ENCODE results near the gene EIF4G3. TPM values are rescaled to one million over a fixed set of nuclear protein-coding genes. Genes with fewer than 3 reads are reported as not detected.

Gene EIF4G3
- total and polyA plus RNA-seq, 9 of the 15 experiments (the other 6 are each of a cell fraction or from before 2014, with no cell fraction given): 6.7 to 40.5 (median 32.1) TPM

DNA sequence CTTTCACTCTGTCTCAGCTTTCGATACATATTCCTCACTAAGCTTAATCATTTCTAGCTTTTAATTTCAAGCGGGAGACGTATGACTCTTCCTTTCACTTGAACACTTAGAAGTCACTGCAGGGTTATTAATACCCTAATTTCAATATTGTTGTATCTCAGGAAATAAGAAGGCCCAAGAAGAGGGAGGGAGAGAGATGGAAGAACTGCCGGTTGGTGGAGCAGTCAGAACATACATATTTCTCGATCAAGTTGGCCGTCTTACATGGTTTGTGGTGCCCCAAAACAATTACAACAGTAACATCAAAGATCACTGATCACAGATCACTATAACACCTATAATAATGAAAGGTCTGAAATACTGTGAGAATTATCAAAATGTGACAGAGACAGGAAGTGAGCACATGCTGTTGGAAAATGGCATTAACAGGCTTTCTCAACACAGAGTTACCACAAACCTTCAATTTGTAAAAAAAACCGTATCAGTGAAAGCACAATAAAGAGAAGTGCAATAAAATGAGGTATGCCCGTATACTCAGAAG is 244.2 kb downstream of the EIF4G3 start (continued):
- no peak for TF ChIP-seq ZNF280B (CRISPR knock-in tag; IDR thresholded peaks at IDR 0.05)
- TF ChIP-seq NFRKB (IDR thresholded peaks at IDR 0.05; ENCODE audit: low read depth): no peak
- TF ChIP-seq IRF2 (CRISPR knock-in tag; IDR thresholded peaks at IDR 0.05): no peak

GRCh38 chr1:20931930-20932436 is 244.7 kb downstream of the EIF4G3 start:
- 69% methylated on average over 2 of the region's 2 CpGs for WGBS (ENCODE audit: insufficient coverage, low coverage, missing lambda C conversion rate)
- BruUV-seq (replicated peaks): no TSS peak
- ChIA-PET POLR2A (no interaction called here), CTCF (ENCODE audit: low intra/inter-chr PET ratio) (no interaction called here)
- Histone ChIP-seq H3K4me3 (no peak overlapping the region), H4K20me1 (replicated peaks; ENCODE audit: control insufficient read depth, insufficient read depth, low read length) (no peaks in the 10 kb centered on the region), H3K27ac (ENCODE audit: extremely low read depth, low read depth, low read length) (no peak overlapping the region), H3K9me3 (replicated peaks; ENCODE audit: control insufficient read depth, insufficient read depth, low read depth, low read length) (no peaks in the 10 kb centered on the region), H3K4me2 (ENCODE audit: insufficient read depth, low read length) (no peak overlapping the region), H3K36me3 (ENCODE audit: control insufficient read depth, insufficient read depth, low read length) (no peaks in the 10 kb centered on the region), H3K27me3 (ENCODE audit: control insufficient read depth in 2 of 2, insufficient read depth in 2 of 2, low read length in 2 of 2) (no peaks in the 10 kb centered on the region), H3K9me1 (ENCODE audit: control insufficient read depth, insufficient read depth, low read length) (no peaks in the 10 kb centered on the region), H2AFZ (ENCODE audit: low read depth, low read length) (no peak overlapping the region), H3K4me1 (replicated peaks in 1 of 2; ENCODE audit: control insufficient read depth in 2 of 2, insufficient read depth in 2 of 2, low read length in 2 of 2) (no peaks in the 10 kb centered on the region), H3K9ac (ENCODE audit: insufficient read depth in 1 of 2, low read depth in 2 of 2, low read length in 2 of 2) (no peak overlapping the region), H3K79me2 (ENCODE audit: control insufficient read depth, insufficient read depth, low read length) (no peaks in the 10 kb centered on the region)
- FAIRE-seq (no peak), DNase-seq (ENCODE audit: extremely low read depth in 1 of 4, low spot score in 3 of 4) (no peak), ATAC-seq (no peak)
- intact Hi-C loops (cut with micrococcal nuclease) (no loop called here), in situ Hi-C loops (cut with MboI) (no loop called here)
- TF ChIP-seq, protein P1, sequence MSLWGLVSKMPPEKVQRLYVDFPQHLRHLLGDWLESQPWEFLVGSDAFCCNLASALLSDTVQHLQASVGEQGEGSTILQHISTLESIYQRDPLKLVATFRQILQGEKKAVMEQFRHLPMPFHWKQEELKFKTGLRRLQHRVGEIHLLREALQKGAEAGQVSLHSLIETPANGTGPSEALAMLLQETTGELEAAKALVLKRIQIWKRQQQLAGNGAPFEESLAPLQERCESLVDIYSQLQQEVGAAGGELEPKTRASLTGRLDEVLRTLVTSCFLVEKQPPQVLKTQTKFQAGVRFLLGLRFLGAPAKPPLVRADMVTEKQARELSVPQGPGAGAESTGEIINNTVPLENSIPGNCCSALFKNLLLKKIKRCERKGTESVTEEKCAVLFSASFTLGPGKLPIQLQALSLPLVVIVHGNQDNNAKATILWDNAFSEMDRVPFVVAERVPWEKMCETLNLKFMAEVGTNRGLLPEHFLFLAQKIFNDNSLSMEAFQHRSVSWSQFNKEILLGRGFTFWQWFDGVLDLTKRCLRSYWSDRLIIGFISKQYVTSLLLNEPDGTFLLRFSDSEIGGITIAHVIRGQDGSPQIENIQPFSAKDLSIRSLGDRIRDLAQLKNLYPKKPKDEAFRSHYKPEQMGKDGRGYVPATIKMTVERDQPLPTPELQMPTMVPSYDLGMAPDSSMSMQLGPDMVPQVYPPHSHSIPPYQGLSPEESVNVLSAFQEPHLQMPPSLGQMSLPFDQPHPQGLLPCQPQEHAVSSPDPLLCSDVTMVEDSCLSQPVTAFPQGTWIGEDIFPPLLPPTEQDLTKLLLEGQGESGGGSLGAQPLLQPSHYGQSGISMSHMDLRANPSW (CRISPR knock-in tag; IDR thresholded peaks at IDR 0.05): no peak
- no peak for TF ChIP-seq ZNF324 (CRISPR knock-in tag; IDR thresholded peaks at IDR 0.05)
- TF ChIP-seq ZNF316 (IDR thresholded peaks at IDR 0.05): peak; percentile 77
- TF ChIP-seq, protein P2, sequence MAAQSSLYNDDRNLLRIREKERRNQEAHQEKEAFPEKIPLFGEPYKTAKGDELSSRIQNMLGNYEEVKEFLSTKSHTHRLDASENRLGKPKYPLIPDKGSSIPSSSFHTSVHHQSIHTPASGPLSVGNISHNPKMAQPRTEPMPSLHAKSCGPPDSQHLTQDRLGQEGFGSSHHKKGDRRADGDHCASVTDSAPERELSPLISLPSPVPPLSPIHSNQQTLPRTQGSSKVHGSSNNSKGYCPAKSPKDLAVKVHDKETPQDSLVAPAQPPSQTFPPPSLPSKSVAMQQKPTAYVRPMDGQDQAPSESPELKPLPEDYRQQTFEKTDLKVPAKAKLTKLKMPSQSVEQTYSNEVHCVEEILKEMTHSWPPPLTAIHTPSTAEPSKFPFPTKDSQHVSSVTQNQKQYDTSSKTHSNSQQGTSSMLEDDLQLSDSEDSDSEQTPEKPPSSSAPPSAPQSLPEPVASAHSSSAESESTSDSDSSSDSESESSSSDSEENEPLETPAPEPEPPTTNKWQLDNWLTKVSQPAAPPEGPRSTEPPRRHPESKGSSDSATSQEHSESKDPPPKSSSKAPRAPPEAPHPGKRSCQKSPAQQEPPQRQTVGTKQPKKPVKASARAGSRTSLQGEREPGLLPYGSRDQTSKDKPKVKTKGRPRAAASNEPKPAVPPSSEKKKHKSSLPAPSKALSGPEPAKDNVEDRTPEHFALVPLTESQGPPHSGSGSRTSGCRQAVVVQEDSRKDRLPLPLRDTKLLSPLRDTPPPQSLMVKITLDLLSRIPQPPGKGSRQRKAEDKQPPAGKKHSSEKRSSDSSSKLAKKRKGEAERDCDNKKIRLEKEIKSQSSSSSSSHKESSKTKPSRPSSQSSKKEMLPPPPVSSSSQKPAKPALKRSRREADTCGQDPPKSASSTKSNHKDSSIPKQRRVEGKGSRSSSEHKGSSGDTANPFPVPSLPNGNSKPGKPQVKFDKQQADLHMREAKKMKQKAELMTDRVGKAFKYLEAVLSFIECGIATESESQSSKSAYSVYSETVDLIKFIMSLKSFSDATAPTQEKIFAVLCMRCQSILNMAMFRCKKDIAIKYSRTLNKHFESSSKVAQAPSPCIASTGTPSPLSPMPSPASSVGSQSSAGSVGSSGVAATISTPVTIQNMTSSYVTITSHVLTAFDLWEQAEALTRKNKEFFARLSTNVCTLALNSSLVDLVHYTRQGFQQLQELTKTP (IDR thresholded peaks at IDR 0.05; ENCODE audit: low read depth in 1 of 2, partially characterized antibody in 2 of 2): no peak
- no peak for TF ChIP-seq ZKSCAN3 (CRISPR knock-in tag; IDR thresholded peaks at IDR 0.05)
- TF ChIP-seq ZBTB12 (CRISPR knock-in tag; IDR thresholded peaks at IDR 0.05): no peak
- 0 out of 2 replicates have a peak, but pooled peaks have one; percentile 3 for TF ChIP-seq MAFF (IDR thresholded peaks at IDR 0.05; ENCODE audit: low read length)

Measured in K562 (cell line).